ENCODE data around the gene RUFY4.

Gene RUFY4

DNA sequence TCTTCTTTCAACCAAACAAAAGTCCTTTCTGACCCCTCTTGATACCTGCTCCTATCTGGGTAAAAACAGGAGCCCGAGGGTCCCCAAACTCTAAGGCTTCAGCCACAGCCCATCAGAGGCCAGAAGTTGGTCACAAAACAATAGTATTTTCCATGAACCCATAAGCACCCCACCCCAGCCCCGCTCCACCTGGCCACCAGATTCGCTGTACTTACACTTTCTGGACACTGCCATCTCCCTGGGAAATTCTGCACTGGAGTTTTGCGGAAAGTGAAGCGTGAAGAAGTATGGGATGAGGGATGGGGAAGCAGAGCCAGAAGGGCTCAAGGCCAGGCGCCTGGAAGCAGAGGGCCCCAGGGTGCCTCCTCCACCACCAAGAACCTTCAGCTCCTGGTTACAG is 5.2 kb upstream of the RUFY4 start:
- no peak for FAIRE-seq

DNA sequence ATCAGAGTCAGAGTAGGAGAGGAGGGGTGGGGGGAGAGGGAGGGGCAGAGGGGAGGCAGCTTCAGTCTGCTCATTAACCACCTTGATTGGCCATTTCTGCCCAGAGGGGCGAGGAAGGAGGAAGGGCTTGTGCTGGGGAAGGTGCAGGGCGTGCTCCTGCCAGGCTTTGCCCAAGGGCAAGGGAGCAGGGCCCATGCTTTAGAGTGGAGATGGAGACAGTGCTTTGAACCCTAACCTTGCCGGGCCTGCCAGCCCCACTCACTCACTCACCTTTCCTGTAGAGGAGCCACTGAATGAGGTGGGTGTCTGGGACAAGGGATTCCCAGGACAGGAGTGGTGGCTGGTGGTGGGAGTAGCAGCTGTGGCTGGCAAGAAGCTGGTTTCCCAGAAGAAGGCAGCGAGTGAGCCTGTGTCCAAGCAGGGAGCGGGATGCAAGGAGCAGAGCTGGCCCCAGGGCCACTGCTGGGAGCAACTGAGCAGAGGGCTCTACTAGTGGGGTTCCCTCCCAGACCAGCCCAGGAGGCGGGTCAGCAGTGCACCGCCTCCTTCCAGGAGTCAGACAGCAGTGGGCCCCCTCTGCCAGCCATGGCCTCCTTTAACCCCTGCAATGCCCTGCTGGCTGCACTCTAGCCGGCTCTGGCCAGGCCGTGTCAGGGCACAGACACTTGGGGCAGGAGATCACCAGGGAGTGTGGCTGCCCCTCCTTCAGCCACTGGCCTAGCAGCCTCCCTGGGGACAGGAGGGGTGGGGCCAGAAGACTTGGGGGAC is 3.6 kb upstream of the RUFY4 start:
- no peak for FAIRE-seq

DNA sequence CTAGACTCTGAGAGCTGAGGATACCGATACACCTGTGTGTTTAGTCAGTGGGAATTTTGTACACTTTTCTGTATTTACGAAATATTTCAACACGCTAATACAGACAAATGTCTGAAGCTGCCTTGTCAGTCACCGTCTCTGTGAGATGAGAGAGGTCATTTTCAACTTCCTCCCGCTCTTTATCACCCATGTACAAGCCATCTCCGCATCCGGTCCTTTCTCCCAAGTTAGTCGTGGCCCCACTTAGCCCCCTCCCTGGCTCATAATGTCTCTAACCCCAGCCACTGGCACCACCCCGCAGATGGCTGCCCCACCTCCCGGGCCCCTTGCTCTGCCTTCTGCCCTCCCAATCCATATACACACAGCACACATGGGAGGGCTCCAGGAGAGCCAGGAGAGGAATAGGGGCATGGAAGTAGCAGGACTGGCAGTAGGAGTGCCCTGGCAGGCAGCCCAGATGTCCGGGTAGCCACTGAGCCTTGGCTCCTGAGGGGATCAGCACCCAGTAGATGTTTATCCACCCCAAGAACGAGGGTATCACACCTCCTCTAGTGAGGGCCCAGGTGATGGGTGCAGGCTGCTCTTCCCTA is 2.0 kb upstream of the RUFY4 start:
- FAIRE-seq = no peak

DNA sequence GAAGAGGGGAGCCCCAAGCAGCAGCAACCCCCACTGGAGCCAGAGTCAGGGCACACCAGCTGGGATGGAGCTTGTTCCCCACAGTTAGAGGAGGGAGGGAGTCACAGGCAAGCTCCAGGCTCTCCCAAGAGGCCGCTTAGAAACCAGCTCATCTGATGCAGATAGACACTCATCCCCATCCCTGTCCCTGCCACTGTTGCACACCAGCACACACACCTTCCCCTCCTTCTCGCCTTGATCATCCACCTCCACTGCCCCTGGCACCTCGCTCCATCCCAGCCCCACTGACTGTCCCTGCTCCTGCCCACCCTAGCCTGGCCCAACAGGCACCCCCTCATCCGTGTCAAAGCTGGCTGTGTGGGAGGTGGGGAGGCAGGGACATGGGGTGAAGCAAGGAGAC is 1.5 kb upstream of the RUFY4 start:
- FAIRE-seq = no peak

DNA sequence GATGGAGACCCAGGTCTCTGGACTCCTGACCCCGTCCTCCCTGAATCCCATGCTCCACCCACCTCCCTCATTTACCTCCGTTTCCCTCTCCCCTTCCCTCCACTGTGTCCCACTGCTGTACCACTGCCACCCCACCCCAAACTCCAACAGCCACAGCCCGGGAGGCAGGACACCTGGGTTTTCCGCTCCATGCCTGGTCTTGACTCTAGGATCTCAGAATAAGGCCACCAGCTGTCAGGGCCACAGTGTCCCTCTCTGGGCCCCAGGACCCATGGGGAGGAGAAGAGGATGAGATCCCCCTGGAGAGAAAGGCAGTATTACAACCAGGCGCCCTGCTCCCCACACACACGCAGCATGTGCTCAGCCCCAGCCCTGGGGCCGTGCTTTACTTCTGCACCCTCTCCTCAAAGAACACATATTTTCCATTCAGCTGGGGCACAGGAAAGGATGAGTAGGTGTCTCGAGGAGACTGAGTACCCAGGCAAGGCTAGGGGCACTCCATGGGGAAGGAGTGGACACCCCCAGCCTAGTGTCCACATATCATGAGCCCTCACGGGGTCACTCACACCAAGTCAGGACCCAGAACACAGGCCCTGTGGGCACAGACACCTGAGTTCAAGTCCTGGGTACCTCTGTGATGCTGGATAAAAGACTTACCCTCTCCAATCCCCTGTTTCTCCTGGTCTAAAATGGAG is 700 bp downstream of the RUFY4 start:
- FAIRE-seq = no peak

DNA sequence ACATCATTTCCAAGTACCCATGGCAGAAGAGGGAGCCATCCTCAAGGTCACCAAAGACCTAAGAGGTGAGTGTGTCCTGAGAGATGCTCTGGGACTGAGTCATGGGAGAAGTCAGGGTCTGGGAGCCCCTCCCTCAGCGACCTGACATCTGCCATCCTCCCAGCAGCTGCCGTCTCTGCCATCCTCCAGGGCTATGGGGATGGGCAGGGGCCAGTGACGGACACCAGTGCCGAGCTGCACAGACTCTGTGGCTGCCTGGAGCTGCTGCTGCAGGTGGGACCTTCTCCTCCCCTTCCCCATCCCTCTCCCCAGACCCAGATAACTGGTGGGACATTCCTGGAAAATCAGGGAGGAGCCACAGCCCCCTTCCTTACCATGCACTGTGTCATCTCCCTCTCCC is 1.5 kb downstream of the RUFY4 start:
- no peak for FAIRE-seq

DNA sequence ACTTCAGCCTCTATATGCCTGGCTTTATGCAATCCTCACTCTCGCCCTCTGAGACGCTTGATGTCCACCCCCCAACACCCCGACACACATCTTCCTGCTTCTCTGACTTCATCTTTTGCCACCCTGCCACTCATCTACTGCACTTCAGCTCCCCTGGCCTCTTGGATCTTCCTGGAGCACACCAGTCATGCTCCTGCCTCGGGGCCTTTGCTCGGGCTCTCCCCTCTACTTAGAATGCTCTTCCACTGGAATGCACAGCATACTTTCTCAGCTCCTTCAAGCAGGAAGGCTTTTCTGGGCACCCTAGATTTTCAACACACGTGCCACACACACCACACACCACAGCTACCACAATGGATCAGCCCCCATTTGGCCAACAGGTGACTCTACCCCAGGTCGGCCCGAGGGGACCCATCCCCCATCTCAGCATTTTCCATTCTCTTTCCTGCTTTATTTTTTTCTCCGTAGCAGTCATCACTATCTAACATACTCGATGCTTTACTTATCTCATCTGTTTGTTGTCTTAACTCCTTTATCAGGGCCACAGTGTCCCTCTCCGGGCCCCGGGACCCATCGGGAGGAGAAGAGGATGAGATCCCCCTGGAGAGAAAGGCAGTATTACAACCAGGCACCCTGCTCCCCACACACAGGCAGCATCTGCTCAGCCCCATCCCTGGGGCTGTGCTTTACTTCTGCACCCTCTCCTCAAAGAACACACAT is 2.3 kb downstream of the RUFY4 start:
- FAIRE-seq = no peak

DNA sequence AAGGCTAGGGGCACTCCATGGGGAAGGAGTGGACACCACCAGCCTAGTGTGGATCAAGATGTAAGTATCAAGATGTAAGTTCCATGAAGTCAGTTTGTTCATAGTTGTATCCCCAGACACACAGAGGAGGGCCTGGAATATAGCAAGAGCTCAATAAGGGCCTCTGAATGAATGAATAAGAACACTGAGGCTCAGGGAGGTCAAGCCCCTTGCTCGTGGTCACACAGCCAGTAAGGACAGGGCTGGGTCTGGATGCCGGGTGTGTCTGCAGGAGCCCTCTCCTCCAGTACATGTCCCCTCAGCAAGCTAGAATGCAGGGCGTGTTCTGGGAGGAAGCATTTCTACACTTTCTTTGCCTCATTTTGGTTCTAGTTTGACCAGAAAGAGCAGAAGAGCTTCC is 2.9 kb downstream of the RUFY4 start:
- FAIRE-seq = no peak

DNA sequence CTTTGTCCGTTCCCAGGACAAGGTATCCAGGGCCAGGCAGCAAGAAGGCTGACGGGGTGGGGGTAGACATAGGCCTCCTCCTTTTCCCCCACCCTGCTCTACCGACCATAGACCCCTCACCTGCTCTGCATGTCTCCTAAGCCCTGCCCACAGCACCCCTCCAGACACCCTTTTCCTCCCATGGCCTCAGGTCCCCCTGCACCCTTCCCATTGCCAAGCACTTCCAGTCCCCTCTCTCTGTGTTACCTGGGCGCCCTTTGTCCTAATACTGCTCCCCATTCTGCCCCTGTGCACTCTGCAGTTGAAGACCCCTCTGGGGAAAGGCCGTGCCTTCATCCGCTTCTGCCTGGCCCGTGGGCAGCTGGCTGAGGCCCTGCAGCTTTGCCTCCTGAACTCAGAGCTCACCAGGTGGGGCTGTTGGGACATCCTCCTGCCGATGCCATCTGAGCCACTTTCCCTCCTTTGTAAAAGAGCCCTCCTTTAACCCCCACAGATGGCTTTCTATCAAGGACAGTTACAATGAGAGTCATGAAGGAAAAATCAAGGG is 3.5 kb downstream of the RUFY4 start:
- no peak for FAIRE-seq

DNA sequence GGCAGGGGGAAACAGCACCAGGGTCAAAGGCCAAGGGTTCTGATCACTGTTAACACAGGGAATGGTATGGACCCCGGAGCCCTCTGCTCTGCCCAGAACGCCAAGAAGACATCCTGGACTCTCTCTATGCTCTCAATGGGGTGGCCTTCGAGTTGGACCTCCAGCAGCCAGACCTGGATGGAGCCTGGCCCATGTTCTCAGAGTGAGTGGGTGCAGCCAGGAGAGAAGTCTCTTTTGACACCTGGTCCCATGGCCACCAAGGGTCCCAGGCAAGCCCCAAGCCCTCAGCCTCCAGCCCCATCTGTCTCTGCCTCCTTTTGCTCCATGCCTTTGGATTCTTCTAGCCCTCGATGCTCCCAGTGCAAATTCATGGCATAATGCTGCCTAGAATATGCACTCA is 4.1 kb downstream of the RUFY4 start:
- FAIRE-seq = no peak

DNA sequence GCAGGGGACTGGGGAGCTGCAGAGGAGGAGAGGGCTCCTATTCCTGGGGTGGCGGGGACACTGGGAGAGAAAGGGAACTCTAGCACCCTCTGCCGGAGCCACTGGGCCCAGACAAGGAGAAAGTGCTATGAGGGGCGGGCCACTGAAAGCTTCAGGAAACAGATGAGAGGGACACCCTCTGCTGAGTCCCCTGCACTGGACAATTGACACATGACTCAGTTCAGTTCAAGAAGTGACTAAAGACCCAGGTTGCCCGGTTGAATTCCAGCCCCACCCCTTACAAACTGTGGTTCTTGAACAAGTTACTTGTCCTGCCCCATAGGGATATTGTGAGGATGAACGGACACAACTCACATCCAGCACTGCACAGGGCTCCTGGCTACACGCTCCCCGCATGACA is 5.0 kb downstream of the RUFY4 start:
- no peak for FAIRE-seq

DNA sequence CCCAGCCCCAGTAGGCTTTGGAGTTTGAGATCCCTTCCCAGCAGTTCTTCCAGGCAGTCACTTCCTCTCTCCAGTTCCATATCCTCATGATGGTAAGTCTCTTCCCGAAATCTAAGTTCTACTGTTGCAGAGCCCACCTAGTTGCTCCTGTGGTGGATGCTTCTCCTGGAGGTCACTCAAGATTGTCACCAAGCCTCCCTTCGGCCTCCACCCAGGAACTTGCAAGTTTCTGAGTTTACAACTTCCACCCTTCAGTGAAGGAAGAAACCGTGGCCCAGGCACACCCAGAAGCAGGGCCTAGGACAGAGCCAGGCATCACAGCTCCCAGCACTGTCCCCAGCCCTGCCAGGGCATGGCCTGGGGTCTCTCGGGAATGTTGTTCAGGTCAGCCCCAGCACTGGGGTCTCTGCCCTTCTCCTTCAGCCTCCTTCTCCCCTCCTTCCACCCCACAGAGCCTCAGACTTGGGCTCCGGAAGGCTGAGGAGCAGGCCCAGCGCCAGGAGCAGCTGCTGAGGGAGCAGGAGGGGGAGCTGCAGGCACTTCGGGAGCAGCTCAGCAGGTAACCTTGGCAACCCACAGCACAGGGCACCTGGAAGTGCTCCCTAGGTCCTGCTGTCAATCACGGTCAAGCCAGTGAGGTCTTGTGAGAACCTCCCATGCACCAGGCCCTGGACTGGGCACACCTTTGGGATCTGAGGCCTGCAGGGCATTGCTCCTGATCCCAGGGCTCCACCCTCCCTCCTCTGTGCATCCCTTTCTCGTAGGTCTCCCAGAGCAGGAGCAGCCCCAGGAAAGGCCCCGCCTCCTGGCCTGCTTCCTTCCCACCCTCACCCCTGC is 7.1 kb downstream of the RUFY4 start:
- FAIRE-seq = no peak

DNA sequence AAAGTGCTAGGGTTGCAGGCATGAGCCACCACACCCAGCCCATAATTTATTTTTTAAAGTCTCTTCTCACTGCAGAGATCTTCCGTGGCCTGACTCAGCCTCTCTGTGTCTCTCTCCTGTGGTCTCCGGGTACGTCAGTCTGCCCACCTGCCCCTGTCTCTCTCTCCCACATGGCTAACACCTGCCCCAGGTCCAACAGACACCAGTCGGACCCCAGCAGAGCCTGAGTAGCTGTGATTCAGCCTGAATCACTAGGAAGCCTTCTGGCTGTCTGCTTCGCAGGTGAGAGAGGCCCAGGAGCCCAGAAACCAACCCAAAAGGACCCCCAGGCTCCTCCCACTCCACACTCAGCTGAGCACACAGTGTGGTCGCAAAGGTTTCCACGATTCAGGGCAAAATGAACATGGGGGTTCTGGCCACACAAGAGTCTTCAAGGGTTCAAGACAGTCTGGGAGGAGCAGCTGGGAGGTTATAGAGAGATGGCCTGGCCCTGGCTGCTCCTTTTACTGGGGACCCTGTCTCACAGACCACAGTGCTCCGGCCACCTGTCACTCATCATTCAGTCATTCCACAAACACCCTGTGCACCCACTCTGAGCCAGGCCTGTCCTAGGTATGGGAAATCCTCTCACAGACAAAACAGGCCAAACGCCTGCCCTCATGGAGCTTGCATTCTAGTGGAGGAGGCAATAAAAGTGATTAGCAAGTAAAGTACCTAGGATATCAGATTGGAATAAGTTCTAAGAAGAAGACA is 8.6 kb downstream of the RUFY4 start:
- FAIRE-seq = no peak

DNA sequence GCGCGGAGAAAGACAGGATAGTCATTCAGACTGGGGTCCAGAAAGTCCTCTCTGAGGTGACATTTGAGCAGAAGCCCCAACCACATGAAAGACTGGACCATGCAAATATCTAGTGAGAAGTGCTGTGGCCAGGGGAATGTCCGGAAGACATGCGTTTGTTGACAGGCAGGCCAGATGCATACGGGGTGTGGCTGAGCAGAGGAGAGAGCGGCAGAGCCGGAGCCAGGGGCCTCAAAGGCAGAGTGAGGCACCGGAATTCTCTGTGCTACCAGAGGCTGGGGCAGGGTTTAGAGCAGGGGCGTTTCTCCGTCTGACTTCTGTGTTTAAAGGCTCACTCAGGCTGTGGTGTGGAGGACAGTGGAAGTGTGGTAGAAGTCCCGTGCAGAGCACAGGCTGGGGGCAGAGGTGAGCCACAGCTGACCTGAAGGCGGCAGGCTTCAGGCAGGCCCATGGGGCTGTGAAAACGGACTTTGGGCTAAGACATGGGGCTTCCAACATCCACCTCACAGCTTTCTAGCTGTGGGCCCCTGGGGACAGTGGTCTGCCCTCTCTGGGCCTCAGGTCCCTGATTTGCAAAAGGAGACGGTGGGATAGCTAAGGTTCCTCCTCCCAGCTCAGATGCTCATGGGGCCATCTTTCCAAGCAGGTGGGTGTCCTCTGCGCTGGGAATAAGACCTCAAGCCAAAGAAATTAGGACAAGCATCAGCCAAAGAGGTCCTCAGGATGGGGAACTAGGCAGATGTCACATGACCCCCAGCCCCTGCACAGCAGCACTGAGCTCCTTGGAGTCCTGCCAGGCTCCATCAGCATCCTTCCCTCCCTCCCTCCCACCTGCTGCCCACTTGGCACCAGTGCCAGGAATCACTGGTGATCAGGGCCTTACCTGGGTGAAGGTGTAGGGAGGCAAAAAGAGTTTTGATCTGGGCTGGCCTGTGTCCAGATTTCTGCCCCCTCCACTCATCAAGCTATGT is 11.2 kb downstream of the RUFY4 start:
- no peak for FAIRE-seq

DNA sequence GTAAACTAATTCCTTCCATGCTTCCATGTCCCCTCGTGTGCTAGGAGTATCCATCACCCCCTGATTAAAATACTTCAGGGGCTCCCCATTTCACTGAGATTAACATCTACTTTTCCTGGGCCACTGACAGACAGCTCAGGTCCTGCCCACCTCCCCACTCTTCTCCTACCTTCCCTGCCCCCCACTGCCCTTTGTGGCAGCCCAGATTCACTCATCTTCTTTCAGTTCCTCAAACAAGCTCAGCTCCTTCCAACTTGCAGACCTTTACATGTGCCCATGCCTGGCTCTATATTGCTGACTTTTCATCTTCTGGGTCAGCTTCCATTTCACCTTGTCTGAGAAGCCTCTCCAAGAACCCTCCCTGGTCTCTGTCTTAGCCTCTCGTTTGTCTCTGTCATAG is 12.0 kb downstream of the RUFY4 start:
- no peak for FAIRE-seq

DNA sequence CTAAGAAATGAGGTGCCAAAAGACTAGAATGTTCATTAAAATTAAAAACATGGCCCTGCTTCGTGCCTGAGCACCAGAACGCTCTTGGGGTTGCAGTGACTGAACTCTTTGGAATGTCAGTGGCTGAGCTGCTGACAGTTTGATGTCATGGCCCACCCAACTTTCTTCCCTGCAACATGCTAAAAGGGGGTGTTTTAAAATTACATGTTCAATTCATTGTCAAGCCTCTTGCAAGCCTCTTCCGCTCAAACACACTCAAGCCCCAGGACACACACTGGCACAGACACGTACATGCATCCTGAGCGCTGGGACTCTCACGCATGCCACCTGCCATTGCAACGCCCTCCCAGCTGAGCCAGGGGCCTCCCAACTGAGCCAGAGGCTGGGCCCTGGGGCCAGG is 12.6 kb downstream of the RUFY4 start:
- no peak for FAIRE-seq

DNA sequence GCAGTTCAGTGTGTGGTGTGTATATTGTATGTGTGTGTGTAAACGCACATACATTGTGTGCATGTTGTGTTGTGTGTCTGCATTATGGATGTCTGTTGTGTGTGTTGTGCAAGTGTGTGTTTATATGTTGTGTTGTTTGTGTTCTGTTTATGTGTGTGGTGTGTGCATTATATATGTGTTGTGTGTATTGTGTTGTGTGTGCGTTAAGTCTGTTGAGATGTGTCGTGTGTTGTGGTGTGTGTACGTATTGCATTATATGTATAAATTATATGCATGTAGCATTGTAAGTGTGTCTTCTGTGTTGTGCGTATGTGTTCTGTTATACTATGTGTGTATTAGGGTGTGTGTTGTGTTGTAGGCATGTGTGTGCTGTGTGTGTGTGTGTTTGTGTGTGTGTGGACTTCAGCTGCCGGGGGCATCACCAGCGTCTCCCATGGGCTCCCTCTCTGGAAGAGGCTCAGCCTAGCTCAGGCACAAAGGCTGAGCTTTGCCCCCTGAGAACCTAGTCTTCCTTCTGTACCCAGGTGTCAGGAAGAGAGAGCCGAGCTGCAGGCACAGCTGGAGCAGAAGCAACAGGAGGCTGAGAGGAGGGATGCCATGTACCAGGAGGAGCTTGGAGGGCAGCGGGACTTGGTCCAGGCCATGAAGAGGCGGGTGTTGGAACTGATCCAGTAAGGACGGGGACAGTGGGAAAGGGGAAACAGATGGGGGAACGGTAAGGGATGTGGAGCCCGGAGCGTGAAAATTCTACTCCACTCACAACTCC is 13.7 kb downstream of the RUFY4 start:
- no peak for FAIRE-seq

DNA sequence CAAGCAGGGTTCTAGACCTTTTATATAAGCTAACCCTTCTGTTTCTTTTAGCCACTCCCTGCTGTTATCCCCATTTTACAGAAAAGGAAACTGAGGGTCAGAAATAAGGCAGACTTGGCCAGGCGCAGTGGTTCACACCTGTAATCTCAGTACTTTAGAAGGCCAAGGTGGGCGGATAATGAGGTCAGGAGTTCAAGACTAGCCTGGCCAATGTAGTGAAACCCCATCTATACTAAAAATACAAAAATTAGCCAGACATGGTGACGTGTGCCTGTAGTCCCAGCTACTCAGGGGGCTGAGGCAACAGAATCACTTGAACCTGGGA is 14.3 kb downstream of the RUFY4 start:
- FAIRE-seq = no peak

DNA sequence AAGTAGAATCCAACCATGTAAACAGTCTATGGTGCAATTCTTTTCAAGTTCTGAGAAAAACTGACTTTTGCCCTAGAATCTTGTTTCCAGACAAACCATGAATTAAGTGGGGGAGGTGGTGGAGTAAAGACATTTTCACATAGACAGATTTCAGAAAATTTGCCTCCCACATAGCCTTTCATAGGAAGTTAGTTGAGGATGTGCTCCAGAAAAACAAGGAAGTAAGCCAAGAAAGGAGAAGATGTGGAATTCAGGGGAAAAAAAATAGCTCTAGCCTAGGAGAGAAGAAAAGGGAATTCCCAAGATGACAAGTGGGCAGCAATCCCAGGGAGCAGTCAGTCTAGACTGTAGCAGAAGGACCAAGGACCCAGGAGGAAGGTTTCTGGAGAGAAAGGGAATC is 17.4 kb downstream of the RUFY4 start:
- no peak for FAIRE-seq

DNA sequence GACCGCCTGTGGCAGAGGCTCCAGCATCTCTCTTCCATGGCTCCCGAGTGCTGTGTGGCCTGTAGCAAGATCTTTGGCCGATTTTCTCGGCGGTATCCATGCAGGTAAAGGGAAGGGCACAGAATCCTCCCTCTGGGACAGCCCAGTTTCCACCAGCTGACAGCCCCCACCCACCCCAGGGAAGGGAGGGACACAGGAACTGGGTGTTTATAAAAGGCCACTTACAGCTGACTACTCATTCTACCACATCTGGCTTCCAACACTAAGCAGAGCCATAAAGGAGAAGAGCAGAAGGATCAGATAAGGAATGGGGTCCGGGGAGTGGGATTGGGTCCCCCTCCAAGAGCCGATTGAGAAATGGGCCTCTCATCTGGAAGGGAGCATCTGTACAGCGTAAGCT is 20.2 kb downstream of the RUFY4 start:
- no peak for FAIRE-seq

Measured in islet of Langerhans (tissue), 1 donor.